Mesenchymal stem cell (in vitro differentiated cells and primary cell): ENCODE results near the gene KIAA1671.

Source experiments
- DNase-seq: peaks from one replicate; pipeline ENCODE4 v3.0.0-alpha.2; 2013
- H2AFZ ChIP-seq: one replicate; pipeline ENCODE4 v1.6.1; 2013; ENCODE audit warnings: low read depth, mild to moderate bottlenecking, control low read depth, inconsistent platforms, low read length, moderate library complexity
- H2AK5ac ChIP-seq: 2 replicates; pipeline ENCODE4 v1.6.1; 2013; ENCODE audit warnings: low read length, moderate library complexity, mild to moderate bottlenecking, inconsistent platforms; ENCODE audit not compliant: severe bottlenecking
- H2BK120ac ChIP-seq: one replicate; pipeline ENCODE4 v1.6.1; 2013; ENCODE audit warnings: low read depth, mild to moderate bottlenecking, inconsistent platforms, low read length, moderate library complexity
- H2BK12ac ChIP-seq, 2 experiments: one replicate each; pipeline ENCODE4 v1.6.1; 2013; ENCODE audit warnings: inconsistent platforms in 2 of 2, low read length in 2 of 2, mild to moderate bottlenecking in 2 of 2, moderate library complexity in 2 of 2, control low read depth in 1 of 2
- H2BK15ac ChIP-seq: one replicate; pipeline ENCODE4 v1.6.1; 2013; ENCODE audit warnings: mild to moderate bottlenecking, low read depth, inconsistent platforms; ENCODE audit not compliant: poor library complexity, severe bottlenecking
- H2BK5ac ChIP-seq: 2 replicates; pipeline ENCODE4 v1.6.1; 2013; ENCODE audit warnings: low read depth, mild to moderate bottlenecking, low read length, control low read depth, inconsistent platforms; ENCODE audit not compliant: poor library complexity, severe bottlenecking
- H3K14ac ChIP-seq, 2 experiments: one replicate each; pipeline ENCODE4 v1.6.1; 2013; ENCODE audit warnings: inconsistent platforms in 2 of 2, low read length in 2 of 2, control low read depth in 1 of 2, mild to moderate bottlenecking in 1 of 2, moderate library complexity in 1 of 2
- H3K18ac ChIP-seq, 2 experiments: one replicate each; pipeline ENCODE4 v1.6.1; 2013; ENCODE audit warnings: inconsistent platforms in 2 of 2, low read length in 2 of 2, control low read depth in 1 of 2, low read depth in 1 of 2, mild to moderate bottlenecking in 1 of 2
- H3K23ac ChIP-seq, 2 experiments: one replicate each; pipeline ENCODE4 v1.6.1; 2013; ENCODE audit warnings: inconsistent platforms in 2 of 2, low read length in 2 of 2, mild to moderate bottlenecking in 2 of 2, moderate library complexity in 2 of 2, control low read depth in 1 of 2
- H3K27ac ChIP-seq: 2 replicates; pipeline ENCODE4 v1.5.1; 2013; ENCODE audit warnings: mild to moderate bottlenecking, moderate library complexity, low read length, control low read depth, inconsistent platforms; ENCODE audit not compliant: poor library complexity, severe bottlenecking
- H3K27me3 ChIP-seq, 2 experiments: 2 replicates each; pipeline versions ENCODE4 v1.6.1 to v1.7.0; 2013; ENCODE audit warnings: low read length in 2 of 2, mild to moderate bottlenecking in 2 of 2, moderate library complexity in 2 of 2, control low read depth in 1 of 2, inconsistent platforms in 1 of 2; ENCODE audit not compliant: control insufficient read depth in 1 of 2, insufficient read depth in 1 of 2
- H3K36me3 ChIP-seq, 2 experiments: 2 replicates each; pipeline versions ENCODE4 v1.6.1 to v1.7.0; 2013; ENCODE audit warnings: low read length in 2 of 2, control low read depth in 1 of 2, inconsistent platforms in 1 of 2, low read depth in 1 of 2, mild to moderate bottlenecking in 1 of 2; ENCODE audit not compliant: insufficient read depth in 2 of 2, control insufficient read depth in 1 of 2
- H3K4ac ChIP-seq, 2 experiments: one replicate each; pipeline ENCODE4 v1.6.1; 2013; ENCODE audit warnings: inconsistent platforms in 2 of 2, low read length in 2 of 2, mild to moderate bottlenecking in 2 of 2, moderate library complexity in 2 of 2, control low read depth in 1 of 2, low read depth in 1 of 2
- H3K4me1 ChIP-seq: 2 replicates; pipeline ENCODE4 v1.6.1; 2013; ENCODE audit warnings: low read depth, low read length, control low read depth; ENCODE audit not compliant: control insufficient read depth, insufficient read depth
- H3K4me2 ChIP-seq: 2 replicates; pipeline ENCODE4 v1.6.1; 2013; ENCODE audit warnings: low read length, mild to moderate bottlenecking, inconsistent platforms; ENCODE audit not compliant: poor library complexity, severe bottlenecking
- H3K4me3 ChIP-seq, 2 experiments: 2 replicates each; pipeline versions ENCODE4 v1.5.1 to v1.7.0; 2013; ENCODE audit warnings: low read length in 2 of 2, mild to moderate bottlenecking in 2 of 2, control low read depth in 1 of 2, low read depth in 1 of 2; ENCODE audit not compliant: insufficient read depth in 1 of 2
- H3K79me1 ChIP-seq: replicated peaks from 2 replicates; pipeline ENCODE4 v1.6.1; 2013; ENCODE audit warnings: mild to moderate bottlenecking, control low read depth, low read length, inconsistent platforms; ENCODE audit not compliant: poor library complexity, severe bottlenecking
- H3K9ac ChIP-seq: 2 replicates; pipeline ENCODE4 v1.7.0; 2013; ENCODE audit warnings: mild to moderate bottlenecking, low read length, moderate library complexity
- H3K9me3 ChIP-seq: 2 replicates; pipeline ENCODE4 v1.7.0; 2013; ENCODE audit warnings: mild to moderate bottlenecking, low read length; ENCODE audit not compliant: control insufficient read depth
- H4K8ac ChIP-seq: one replicate; pipeline ENCODE4 v1.6.1; 2013; ENCODE audit warnings: inconsistent platforms, mild to moderate bottlenecking, low read length, moderate library complexity
- H4K91ac ChIP-seq: one replicate; pipeline ENCODE4 v1.6.1; 2013; ENCODE audit warnings: mild to moderate bottlenecking, low read length, inconsistent platforms
- WGBS: methylation state at CpG from one replicate; pipeline ENCODE4 v1.1.7; 2013; ENCODE audit warnings: mixed read lengths; 5-methylcytosine and 5-hydroxymethylcytosine counted together

The KIAA1671 gene

DNA sequence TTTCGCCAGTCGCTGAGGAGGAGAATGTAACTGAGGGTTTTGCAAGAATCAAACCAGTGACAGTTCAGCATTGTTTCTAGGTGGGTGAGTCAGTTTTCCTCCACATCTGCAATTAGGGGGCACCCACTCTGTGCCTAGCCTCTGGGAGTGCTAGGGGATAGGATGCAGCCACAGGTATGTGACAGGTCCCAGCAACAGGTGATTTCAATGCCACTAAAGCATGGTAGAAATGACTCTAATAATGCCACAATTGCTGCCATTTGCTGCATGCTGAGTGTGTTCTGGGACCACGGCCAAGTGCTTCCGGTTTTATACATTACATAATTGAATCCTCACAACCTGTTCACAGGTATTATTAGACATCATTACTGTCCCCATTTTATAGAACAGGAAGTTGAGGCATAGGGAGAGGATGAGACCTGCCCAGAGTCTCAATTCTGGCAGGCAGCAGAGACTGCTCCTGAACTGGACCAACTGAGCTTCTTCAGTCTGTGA is 267.5 kb downstream of the KIAA1671 start:
- H3K9ac ChIP-seq: no peak overlapping the region
- H3K23ac ChIP-seq: no peak overlapping the region
- no peak overlapping the region for H2BK5ac ChIP-seq
- no peaks in the 10 kb centered on the region for H3K79me1 ChIP-seq
- no peak overlapping the region for H3K4me3 ChIP-seq
- no peaks in the 10 kb centered on the region for H3K36me3 ChIP-seq
- no peak overlapping the region for H2AK5ac ChIP-seq
- no peak overlapping the region for H3K4me2 ChIP-seq
- no peak overlapping the region for H2BK120ac ChIP-seq
- H4K91ac ChIP-seq: no peak overlapping the region
- 97% methylated on average over 3 of the region's 4 CpGs for WGBS
- H4K8ac ChIP-seq: no peak overlapping the region
- H3K4ac ChIP-seq: no peak overlapping the region
- peaks cover 24 to 58% of the 10 kb centered on the region in 2 experiments for H3K27me3 ChIP-seq
- H2BK15ac ChIP-seq: no peak overlapping the region
- no peaks in the 10 kb centered on the region for H3K9me3 ChIP-seq
- no peak overlapping the region for H2BK12ac ChIP-seq
- H3K4me1 ChIP-seq: no peaks in the 10 kb centered on the region
- no peak overlapping the region for H3K14ac ChIP-seq
- no peak overlapping the region for H2AFZ ChIP-seq
- no peak overlapping the region for H3K27ac ChIP-seq
- DNase-seq: no peak
- H3K18ac ChIP-seq: no peak overlapping the region

DNA sequence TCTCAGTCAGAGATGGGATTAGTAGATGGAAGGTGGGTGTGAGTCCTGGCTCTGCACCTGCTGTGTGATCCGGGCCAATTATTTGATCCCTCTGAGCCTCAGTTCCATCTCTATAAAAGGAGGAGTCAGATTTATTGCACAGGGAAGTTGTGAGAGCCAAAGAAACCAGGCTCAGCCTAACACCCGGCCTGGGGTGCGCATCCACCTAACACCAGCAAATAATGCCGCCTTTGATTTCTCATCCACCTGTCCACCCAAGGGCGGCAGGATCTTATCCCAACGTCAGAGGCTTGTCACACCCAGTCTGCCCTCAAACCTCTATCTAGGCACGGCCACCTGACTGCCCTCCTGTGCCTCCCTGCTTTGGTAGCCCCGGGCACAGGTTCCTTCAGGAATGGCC is 269.3 kb downstream of the KIAA1671 start:
- Histone ChIP-seq H3K4ac (no peak overlapping the region), H3K36me3 (no peaks in the 10 kb centered on the region), H3K79me1 (no peaks in the 10 kb centered on the region), H2BK5ac (no peak overlapping the region), H2BK12ac (no peak overlapping the region), H3K23ac (no peak overlapping the region), H3K4me3 (no peak overlapping the region), H3K14ac (no peak overlapping the region), H3K4me1 (no peaks in the 10 kb centered on the region), H2AK5ac (no peak overlapping the region), H3K4me2 (no peak overlapping the region), H3K18ac (no peak overlapping the region), H2BK15ac (no peak overlapping the region), H3K9ac (no peak overlapping the region), H3K27ac (no peak overlapping the region), H4K91ac (no peak overlapping the region), H4K8ac (no peak overlapping the region), H3K27me3 (peaks cover 34 to 70% of the 10 kb centered on the region in 2 experiments), H3K9me3 (no peaks in the 10 kb centered on the region), H2AFZ (no peak overlapping the region), H2BK120ac (no peak overlapping the region)
- WGBS: 84% methylated on average over 8 of the region's 8 CpGs
- DNase-seq: no peak

DNA sequence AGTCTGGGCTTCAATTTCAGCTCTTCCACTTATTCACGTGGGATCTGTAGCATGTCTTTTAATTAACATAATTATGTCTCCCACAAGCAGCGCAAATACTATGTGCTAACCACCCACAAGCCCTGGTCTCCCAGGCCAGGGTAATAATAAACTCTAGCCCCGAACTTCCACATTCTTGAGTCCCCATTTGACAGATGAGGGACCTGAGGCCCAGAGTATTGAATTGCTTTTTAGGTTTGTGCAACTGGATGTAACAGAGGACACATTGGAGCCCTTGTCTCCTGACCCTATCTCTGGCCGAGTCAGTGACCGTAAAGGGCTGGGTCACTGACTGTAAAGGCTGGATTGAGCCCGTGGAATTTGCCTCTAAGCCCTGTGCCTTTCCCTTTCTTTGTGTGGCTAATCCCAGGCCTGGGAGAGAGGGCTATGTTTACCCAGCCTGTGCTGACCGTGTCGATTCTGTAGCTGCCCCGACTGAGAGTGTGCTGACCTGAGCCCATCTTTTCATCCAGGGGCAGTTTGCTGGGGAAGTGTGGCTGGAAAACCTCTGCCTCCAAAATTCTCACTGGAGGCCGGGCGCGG is 270.8 kb downstream of the KIAA1671 start:
- no peaks in the 10 kb centered on the region for H3K36me3 ChIP-seq
- H2BK5ac ChIP-seq: no peak overlapping the region
- H4K8ac ChIP-seq: no peak overlapping the region
- no peak overlapping the region for H3K14ac ChIP-seq
- H3K4me1 ChIP-seq: no peaks in the 10 kb centered on the region
- H2BK120ac ChIP-seq: no peak overlapping the region
- H2BK15ac ChIP-seq: no peak overlapping the region
- no peak overlapping the region for H3K4ac ChIP-seq
- H3K18ac ChIP-seq: no peak overlapping the region
- 85% methylated on average over 9 of the region's 12 CpGs for WGBS
- no peak overlapping the region for H3K4me3 ChIP-seq
- H3K4me2 ChIP-seq: no peak overlapping the region
- no peak overlapping the region for H2AFZ ChIP-seq
- no peak overlapping the region for H3K23ac ChIP-seq
- no peak overlapping the region for H2BK12ac ChIP-seq
- no peak overlapping the region for H3K9ac ChIP-seq
- no peaks in the 10 kb centered on the region for H3K79me1 ChIP-seq
- H3K27ac ChIP-seq: no peak overlapping the region
- no peak overlapping the region for H4K91ac ChIP-seq
- H3K27me3 ChIP-seq: peaks cover 34 to 71% of the 10 kb centered on the region in 2 experiments
- no peak overlapping the region for H2AK5ac ChIP-seq
- no peak for DNase-seq
- no peaks in the 10 kb centered on the region for H3K9me3 ChIP-seq

DNA sequence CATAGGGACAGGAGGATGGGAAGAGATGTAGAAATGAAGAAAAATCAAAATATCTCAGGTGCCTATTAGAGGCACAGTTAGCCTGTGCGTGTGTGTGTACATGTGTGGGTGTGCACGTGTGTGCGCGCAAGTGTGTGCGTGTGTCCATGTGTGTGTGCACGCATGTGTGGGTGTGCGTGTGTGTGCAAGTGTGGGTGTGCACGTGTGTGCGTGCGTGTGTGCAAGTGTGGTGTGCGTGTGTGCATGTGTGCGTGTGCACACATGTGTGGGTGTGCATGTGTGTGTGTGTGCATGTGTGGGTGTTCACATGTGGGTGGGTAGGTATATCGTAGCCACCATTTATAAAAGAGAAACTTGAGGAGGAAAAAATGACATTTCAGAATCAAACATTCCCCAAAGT is 276.3 kb downstream of the KIAA1671 start:
- Histone ChIP-seq H3K27ac (no peak overlapping the region), H3K9me3 (no peaks in the 10 kb centered on the region), H3K23ac (no peak overlapping the region), H3K18ac (no peak overlapping the region), H2BK15ac (no peak overlapping the region), H3K4me1 (no peaks in the 10 kb centered on the region), H3K4ac (no peak overlapping the region), H2BK5ac (no peak overlapping the region), H2BK120ac (no peak overlapping the region), H3K36me3 (no peaks in the 10 kb centered on the region), H3K4me3 (peak overlapping the region in 1 of 2 experiments; percentile 18), H4K91ac (peak overlapping the region; percentile 50), H2AK5ac (no peak overlapping the region), H4K8ac (no peak overlapping the region), H2BK12ac (no peak overlapping the region), H2AFZ (no peak overlapping the region), H3K14ac (peak overlapping the region in 1 of 2 experiments; percentile 78), H3K4me2 (no peak overlapping the region), H3K79me1 (no peaks in the 10 kb centered on the region), H3K27me3 (peaks cover 10 to 37% of the 10 kb centered on the region in 2 experiments), H3K9ac (no peak overlapping the region)
- DNase-seq: no peak
- WGBS: 86% methylated on average over 10 of the region's 13 CpGs
